Lung (tissue), 12 donors: ENCODE results near the gene TRIM52. TPM values are rescaled to one million over a fixed set of nuclear protein-coding genes. Genes with fewer than 3 reads are reported as not detected.
"Not testable (repeated sequence)": the region's sequence is repeated elsewhere in the genome, so short reads cannot be mapped to it uniquely, and the experiment has no call there.

Experiments used
- ATAC-seq: fragments of 200-7000 bp; cut with Tn5 transposase; one replicate; pipeline ENCODE4 v1.9.1; 2020; ENCODE audit warnings: moderate number of reproducible peaks; ENCODE audit not compliant: insufficient read depth, low FRiP score
- DNase-seq, 3 donors: peaks; one replicate each; pipeline ENCODE4 v3.0.0-alpha.2; 2013 to 2017
- H3K27ac ChIP-seq, 2 donors: one replicate each; pipeline ENCODE4 v1.5.1; 2013; ENCODE audit warnings: mild to moderate bottlenecking in 2 of 2, moderate library complexity in 2 of 2, control low read depth in 1 of 2, inconsistent platforms in 1 of 2, low read depth in 1 of 2, low read length in 1 of 2
- H3K27me3 ChIP-seq, 3 donors: one replicate each; pipeline ENCODE4 v1.5.1; 2013; ENCODE audit warnings: low read length in 2 of 3; ENCODE audit not compliant: control insufficient read depth in 3 of 3, insufficient read depth in 3 of 3
- H3K36me3 ChIP-seq, 4 donors: one replicate each; pipeline ENCODE4 v1.5.1; 2013; ENCODE audit warnings: low read length in 4 of 4, mild to moderate bottlenecking in 1 of 4, moderate library complexity in 1 of 4; ENCODE audit not compliant: control insufficient read depth in 4 of 4, insufficient read depth in 4 of 4
- H3K4me1 ChIP-seq, 5 donors: one replicate each; pipeline ENCODE4 v1.5.1; 2013; ENCODE audit warnings: low read length in 5 of 5, mild to moderate bottlenecking in 2 of 5, moderate library complexity in 1 of 5; ENCODE audit not compliant: control insufficient read depth in 5 of 5, insufficient read depth in 5 of 5
- H3K4me3 ChIP-seq: one replicate; pipeline ENCODE4 v1.5.1; 2013; ENCODE audit warnings: mild to moderate bottlenecking, control low read depth, moderate library complexity
- H3K9ac ChIP-seq, 2 donors: one replicate each; pipeline ENCODE4 v1.5.1; 2013; ENCODE audit warnings: low read length in 2 of 2, control low read depth in 1 of 2; ENCODE audit not compliant: insufficient read depth in 1 of 2
- H3K9me3 ChIP-seq, 4 donors: one replicate each; pipeline ENCODE4 v1.5.1; 2013; ENCODE audit warnings: low read length in 3 of 4, mild to moderate bottlenecking in 1 of 4, moderate library complexity in 1 of 4; ENCODE audit not compliant: control insufficient read depth in 4 of 4, insufficient read depth in 3 of 4
- WGBS, 2 donors: extraction: QIAGEN DNeasy Blood & Tissue Kit; methylation state at CpG; one replicate each; pipeline ENCODE4 v1.1.7; 2013; 5-methylcytosine and 5-hydroxymethylcytosine counted together
- polyA plus RNA-seq, 2 donors: library from polyadenylated mRNA; stranded (reverse); fragments of 200-250 nt; gene quantifications; one replicate each; pipeline ENCODE4 v1.2.1, GENCODE V29; 2013
- total RNA-seq, 2 donors: library from RNA; depleted of rRNA in 1 of 2; stranded (reverse); fragments of >200 nt in 1 of 2; gene quantifications; one replicate each; pipeline ENCODE4 v1.2.1, GENCODE V29; 2014 to 2021
- TF ChIP-seq, protein P1 (sequence below): IDR thresholded peaks from 2 replicates; pipeline ENCODE4 v1.5.1; 2012; ENCODE audit warnings: mild to moderate bottlenecking; ENCODE audit errors: control extremely low read depth, extremely low read depth
- donor health status: control.
- donor health status: control.
- donor health status: Bipolar disorder and iron deficiency.
- donor health status: healthy.
- donor health status: DM: yes; HTN: yes; CAD: no.

Gene TRIM52
- total and polyA plus RNA-seq, 4 donors: 6.5 to 19.3 (median 13.8) TPM

DNA sequence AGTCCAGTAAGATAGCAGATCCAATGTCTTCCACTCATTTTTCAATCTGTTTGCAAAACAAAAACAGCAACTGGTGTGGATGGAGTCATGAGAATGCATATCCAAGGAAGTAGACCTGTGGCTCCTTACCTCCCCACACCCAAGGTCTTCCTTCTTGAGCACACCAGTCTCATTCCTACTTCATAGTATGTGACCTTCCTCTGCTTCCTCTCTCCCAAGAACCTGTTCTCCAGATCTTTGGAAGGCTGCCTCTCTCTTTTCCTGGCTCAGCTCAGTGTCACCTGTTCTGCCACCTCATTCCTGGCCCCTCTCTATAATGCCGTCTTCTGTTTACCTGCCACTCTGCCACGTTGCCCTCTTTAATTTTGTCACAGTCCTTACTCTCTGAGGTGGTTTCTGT is 48.0 kb downstream of the TRIM52 start:
- DNase-seq (no peak), ATAC-seq (no peak)
- WGBS, 2 donors: 62 to 80% methylated on average over 2 of the region's 2 CpGs
- H3K36me3 ChIP-seq: no peaks in the 10 kb centered on the region
- H3K4me1 ChIP-seq: peaks cover 0 to 17% (median 6%) of the 10 kb centered on the region in 5 donors
- H3K9ac ChIP-seq: no peak overlapping the region
- H3K4me3 ChIP-seq: no peak overlapping the region
- no peaks in the 10 kb centered on the region for H3K9me3 ChIP-seq
- no peak overlapping the region for H3K27ac ChIP-seq
- peaks cover 0 to 27% (median 15%) of the 10 kb centered on the region in 3 donors for H3K27me3 ChIP-seq
- TF ChIP-seq, protein P1, sequence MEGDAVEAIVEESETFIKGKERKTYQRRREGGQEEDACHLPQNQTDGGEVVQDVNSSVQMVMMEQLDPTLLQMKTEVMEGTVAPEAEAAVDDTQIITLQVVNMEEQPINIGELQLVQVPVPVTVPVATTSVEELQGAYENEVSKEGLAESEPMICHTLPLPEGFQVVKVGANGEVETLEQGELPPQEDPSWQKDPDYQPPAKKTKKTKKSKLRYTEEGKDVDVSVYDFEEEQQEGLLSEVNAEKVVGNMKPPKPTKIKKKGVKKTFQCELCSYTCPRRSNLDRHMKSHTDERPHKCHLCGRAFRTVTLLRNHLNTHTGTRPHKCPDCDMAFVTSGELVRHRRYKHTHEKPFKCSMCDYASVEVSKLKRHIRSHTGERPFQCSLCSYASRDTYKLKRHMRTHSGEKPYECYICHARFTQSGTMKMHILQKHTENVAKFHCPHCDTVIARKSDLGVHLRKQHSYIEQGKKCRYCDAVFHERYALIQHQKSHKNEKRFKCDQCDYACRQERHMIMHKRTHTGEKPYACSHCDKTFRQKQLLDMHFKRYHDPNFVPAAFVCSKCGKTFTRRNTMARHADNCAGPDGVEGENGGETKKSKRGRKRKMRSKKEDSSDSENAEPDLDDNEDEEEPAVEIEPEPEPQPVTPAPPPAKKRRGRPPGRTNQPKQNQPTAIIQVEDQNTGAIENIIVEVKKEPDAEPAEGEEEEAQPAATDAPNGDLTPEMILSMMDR: no peak

GRCh38 chr5:181212080-181212479 is 48.9 kb downstream of the TRIM52 start:
- Histone ChIP-seq H3K27me3 (peaks cover 0 to 27% (median 15%) of the 10 kb centered on the region in 3 donors), H3K9me3 (no peaks in the 10 kb centered on the region), H3K27ac (no peak overlapping the region), H3K36me3 (no peaks in the 10 kb centered on the region), H3K4me1 (peaks cover 0 to 9% (median 5%) of the 10 kb centered on the region in 5 donors), H3K4me3 (no peak overlapping the region), H3K9ac (no peak overlapping the region)
- no peak for DNase-seq
- WGBS, 2 donors: 93 to 97% methylated on average over 6 of the region's 6 CpGs
- TF ChIP-seq, protein P1: no peak
- ATAC-seq: no peak

DNA sequence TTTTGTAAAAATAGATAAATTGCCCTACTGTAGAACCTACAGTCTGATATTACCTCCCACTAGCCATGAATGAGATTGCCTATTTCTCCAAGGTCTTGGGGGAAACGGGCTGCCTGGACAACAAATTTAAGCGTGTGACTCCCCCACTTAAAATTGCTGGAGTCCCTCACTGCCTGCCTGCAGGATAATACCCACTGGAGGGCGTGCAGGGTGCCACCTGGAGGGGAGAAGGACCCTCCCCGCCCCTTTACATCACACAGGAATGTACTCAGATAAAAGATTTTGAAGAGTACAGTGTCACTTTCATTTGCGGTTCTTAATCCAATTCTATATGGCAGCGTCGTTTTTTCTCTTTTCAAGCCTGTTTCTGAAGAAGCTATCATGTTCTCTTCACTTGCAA is 49.7 kb downstream of the TRIM52 start:
- Histone ChIP-seq H3K27ac (no peak overlapping the region), H3K9ac (no peak overlapping the region), H3K36me3 (no peaks in the 10 kb centered on the region), H3K9me3 (no peaks in the 10 kb centered on the region), H3K27me3 (peaks cover 0 to 22% (median 11%) of the 10 kb centered on the region in 3 donors), H3K4me3 (no peak overlapping the region), H3K4me1 (peaks cover 0 to 6% (median under 1%) of the 10 kb centered on the region in 5 donors)
- DNase-seq (no peak), ATAC-seq (no peak)
- TF ChIP-seq, protein P1: no peak
- WGBS, 2 donors: 53 to 58% methylated on average over 7 of the region's 7 CpGs

- H3K9me3 ChIP-seq, H3K27ac ChIP-seq, H3K4me1 ChIP-seq, H3K4me3 ChIP-seq, H3K36me3 ChIP-seq, H3K9ac ChIP-seq, ATAC-seq, DNase-seq: not testable (repeated sequence)
- peaks cover 0 to 23% (median 13%) of the 10 kb centered on the region in 3 donors for H3K27me3 ChIP-seq
- WGBS, 2 donors: 83 to 86% methylated on average over 17 of the region's 17 CpGs
Observed at GRCh38 chr5:181210698-181211097, 50.2 kb downstream of the TRIM52 start.

DNA sequence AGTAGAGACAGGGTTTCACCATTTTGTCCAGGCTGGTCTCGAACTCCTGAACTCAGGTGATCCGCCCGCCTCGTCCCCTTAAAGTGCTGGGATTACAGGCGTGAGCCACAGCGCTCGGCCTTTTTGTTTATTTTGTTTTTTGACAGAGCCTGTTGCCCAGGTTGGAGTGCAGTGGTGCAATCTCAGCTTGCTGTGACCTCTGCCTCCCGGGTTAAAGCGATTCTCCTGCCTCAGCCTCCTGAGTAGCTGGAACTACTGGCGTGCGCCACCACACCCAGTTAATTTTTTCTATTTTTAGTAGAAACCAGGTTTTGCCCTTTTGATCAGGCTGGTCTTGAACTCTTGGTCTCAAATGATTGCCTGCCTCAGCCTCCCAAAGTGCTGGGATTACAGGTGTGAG is 50.8 kb downstream of the TRIM52 start:
- H3K4me1 ChIP-seq: peaks cover 0 to 13% (median 4%) of the 10 kb centered on the region in 5 donors
- WGBS, 2 donors: 72 to 83% methylated on average over 11 of the region's 11 CpGs
- H3K27me3 ChIP-seq: peaks cover 0 to 26% (median 15%) of the 10 kb centered on the region in 3 donors
- H3K9me3 ChIP-seq, H3K9ac ChIP-seq, H3K27ac ChIP-seq, DNase-seq, H3K4me3 ChIP-seq, ATAC-seq, H3K36me3 ChIP-seq: not testable (repeated sequence)

- H3K4me3 ChIP-seq, H3K27ac ChIP-seq, H3K36me3 ChIP-seq, DNase-seq, H3K9me3 ChIP-seq, ATAC-seq, H3K9ac ChIP-seq: not testable (repeated sequence)
- 80 to 85% methylated on average over 23 to 24 of the region's 24 CpGs for WGBS, 2 donors
- peaks cover 0 to 14% (median 4%) of the 10 kb centered on the region in 5 donors for H3K4me1 ChIP-seq
- peaks cover 0 to 29% (median 14%) of the 10 kb centered on the region in 3 donors for H3K27me3 ChIP-seq
Observed at GRCh38 chr5:181209006-181209405, 51.9 kb downstream of the TRIM52 start.
